NCI-H226 (cell line): ENCODE measurements around the gene PABPN1L.

Source experiments
- DNase-seq: peaks from one replicate; pipeline ENCODE4 v3.0.0-alpha.2; 2015

Gene PABPN1L

GRCh38 chr16:88846088-88846487 is 20.4 kb downstream of the PABPN1L start:
- no peak for DNase-seq

- no peak for DNase-seq
These were observed 21.9 kb downstream of the PABPN1L start for GRCh38 chr16:88844419-88845036.

- DNase-seq, result no peak
These were observed 23.2 kb downstream of the PABPN1L start for GRCh38 chr16:88843256-88843655.

- no peak for DNase-seq
These were observed 23.7 kb downstream of the PABPN1L start for GRCh38 chr16:88842806-88843205.

GRCh38 chr16:88842308-88842756 is 24.1 kb downstream of the PABPN1L start:
- DNase-seq, result no peak

GRCh38 chr16:88841521-88842307 is 24.7 kb downstream of the PABPN1L start:
- no peak for DNase-seq

GRCh38 chr16:88840600-88841215 is 25.8 kb downstream of the PABPN1L start:
- no peak for DNase-seq

- no peak for DNase-seq
These were observed 26.5 kb downstream of the PABPN1L start for GRCh38 chr16:88839745-88840599.

GRCh38 chr16:88839026-88839529 is 27.4 kb downstream of the PABPN1L start:
- DNase-seq, result no peak

GRCh38 chr16:88838566-88838965 is 27.9 kb downstream of the PABPN1L start:
- no peak for DNase-seq

- no peak for DNase-seq
These were observed 28.7 kb downstream of the PABPN1L start for GRCh38 chr16:88837806-88838205.

GRCh38 chr16:88836791-88837190 is 29.7 kb downstream of the PABPN1L start:
- DNase-seq, result no peak

GRCh38 chr16:88835818-88836217 is 30.6 kb downstream of the PABPN1L start:
- no peak for DNase-seq

- DNase-seq, result no peak
These were observed 31.1 kb downstream of the PABPN1L start for GRCh38 chr16:88835383-88835782.

GRCh38 chr16:88834670-88835069 is 31.8 kb downstream of the PABPN1L start:
- no peak for DNase-seq

GRCh38 chr16:88833086-88833485 is 33.4 kb downstream of the PABPN1L start:
- DNase-seq, result no peak

GRCh38 chr16:88831838-88832237 is 34.6 kb downstream of the PABPN1L start:
- DNase-seq, result no peak

GRCh38 chr16:88830783-88831182 is 35.7 kb downstream of the PABPN1L start:
- no peak for DNase-seq

- no peak for DNase-seq
These were observed 36.2 kb downstream of the PABPN1L start for GRCh38 chr16:88830258-88830657.

- DNase-seq, result no peak
These were observed 37.7 kb downstream of the PABPN1L start for GRCh38 chr16:88828711-88829110.

GRCh38 chr16:88827727-88828126 is 38.7 kb downstream of the PABPN1L start:
- DNase-seq, result no peak

- DNase-seq, result no peak
These were observed 40.2 kb downstream of the PABPN1L start for GRCh38 chr16:88826070-88826840.
